HepG2 (cell line): ENCODE measurements around the gene RCBTB1. TPM values are rescaled to one million over a fixed set of nuclear protein-coding genes. Genes with fewer than 3 reads are reported as not detected.

Experiments
- ARNT ChIP-seq: fragments of 450-650 bp; IDR thresholded peaks from 2 replicates; pipeline ENCODE4 v1.6.1; 2017
- ATF2 ChIP-seq: sonication (generic); formaldehyde crosslinking; IDR thresholded peaks from 2 replicates; pipeline ENCODE4 v1.4.0; 2020; ENCODE audit warnings: missing genetic modification reagents
- ATM ChIP-seq: fragments of 450-650 bp; IDR thresholded peaks from 2 replicates; pipeline ENCODE4 v1.7.1; 2017; ENCODE audit warnings: mild to moderate bottlenecking, borderline replicate concordance
- BCL6 ChIP-seq: IDR thresholded peaks from 2 replicates; pipeline ENCODE4 v1.6.1; 2016; ENCODE audit warnings: missing genetic modification reagents, missing compliant biosample characterization
- BRD4 ChIP-seq: sonication (generic); formaldehyde crosslinking; IDR thresholded peaks from 2 replicates; pipeline ENCODE4 v1.4.0; 2020; ENCODE audit warnings: missing genetic modification reagents
- CBX2 ChIP-seq, 2 experiments: fragments of 200-600 bp in 1 of 2; sonication (generic); formaldehyde crosslinking in 1 of 2; IDR thresholded peaks; 2 replicates each; pipeline versions ENCODE4 v1.7.0 to v1.8.1; 2018 to 2022; ENCODE audit warnings: low read depth in 2 of 2, low read length in 1 of 2, mild to moderate bottlenecking in 1 of 2, missing genetic modification reagents in 1 of 2
- CHD2 ChIP-seq: IDR thresholded peaks from 2 replicates; pipeline ENCODE4 v1.6.1; 2011; ENCODE audit warnings: low read depth, low read length, improper control_type of control experiment
- CSRNP2 ChIP-seq: sonication (generic); formaldehyde crosslinking; conservative IDR thresholded peaks from 2 replicates; pipeline ENCODE4 v1.8.0; 2022; ENCODE audit warnings: low read depth, missing genetic modification reagents
- ESRRA ChIP-seq: sonication (generic); formaldehyde crosslinking; IDR thresholded peaks from 2 replicates; pipeline ENCODE4 v1.5.1; 2020; ENCODE audit warnings: mild to moderate bottlenecking, low read depth, missing genetic modification reagents
- FOXP1 ChIP-seq, 2 experiments: fragments of 450-650 bp in 1 of 2; IDR thresholded peaks; 2 replicates each; pipeline ENCODE4 v1.6.1; 2017 to 2018; ENCODE audit warnings: antibody characterized with exemption in 1 of 2
- GMEB2 ChIP-seq: IDR thresholded peaks from 2 replicates; pipeline ENCODE4 v1.6.1; 2016; ENCODE audit warnings: missing biosample characterization, missing genetic modification reagents, low read depth
- ISX ChIP-seq: sonication (generic); formaldehyde crosslinking; conservative IDR thresholded peaks from 2 replicates; pipeline ENCODE4 v1.5.0; 2020; ENCODE audit warnings: missing genetic modification reagents
- MAZ ChIP-seq, 2 experiments: sonication (generic) in 1 of 2; formaldehyde crosslinking in 1 of 2; IDR thresholded peaks; 2 replicates each; pipeline versions ENCODE4 v1.5.0 to v1.6.1; 2012 to 2020; ENCODE audit warnings: low read depth in 2 of 2, mild to moderate bottlenecking in 2 of 2, borderline replicate concordance in 1 of 2, improper control_type of control experiment in 1 of 2, low read length in 1 of 2, missing genetic modification reagents in 1 of 2, moderate library complexity in 1 of 2
- NBN ChIP-seq: fragments of 450-650 bp; conservative IDR thresholded peaks from 2 replicates; pipeline ENCODE4 v1.6.1; 2017
- NFE2L2 ChIP-seq: fragments of 150-350 bp; IDR thresholded peaks from 2 replicates; pipeline ENCODE4 v1.6.1; 2014; ENCODE audit warnings: low read length
- PCBP1 ChIP-seq: fragments of 200-400 bp; formaldehyde crosslinking; IDR thresholded peaks from 2 replicates; pipeline ENCODE4 v1.6.1; 2017; ENCODE audit warnings: mild to moderate bottlenecking, low read depth, low read length, borderline replicate concordance
- PPARG ChIP-seq: conservative IDR thresholded peaks from 2 replicates; pipeline ENCODE4 v1.6.1; 2016; ENCODE audit warnings: missing biosample characterization, missing genetic modification reagents
- RBM22 ChIP-seq: fragments of 200-400 bp; formaldehyde crosslinking; optimal IDR thresholded peaks from 2 replicates; pipeline ENCODE3; 2017; ENCODE audit warnings: mild to moderate bottlenecking, low read length, moderate library complexity
- SMAD3 ChIP-seq: sonication (generic); formaldehyde crosslinking; IDR thresholded peaks from 2 replicates; pipeline ENCODE4 v1.4.0; 2020; ENCODE audit warnings: missing genetic modification reagents
- SOX6 ChIP-seq, 2 experiments: fragments of 450-650 bp in 1 of 2; sonication (generic) in 1 of 2; formaldehyde crosslinking in 1 of 2; IDR thresholded peaks; 2 replicates each; pipeline versions ENCODE4 v1.4.0 to v1.6.1; 2017 to 2020; ENCODE audit warnings: antibody characterized with exemption in 1 of 2, mild to moderate bottlenecking in 1 of 2, missing genetic modification reagents in 1 of 2
- ZNF10 ChIP-seq: sonication (generic); formaldehyde crosslinking; IDR thresholded peaks from 2 replicates; pipeline ENCODE4 v1.4.0; 2020; ENCODE audit warnings: mild to moderate bottlenecking, low read depth, missing genetic modification reagents, borderline replicate concordance
- ZNF180 ChIP-seq: sonication (generic); formaldehyde crosslinking; IDR thresholded peaks from 2 replicates; pipeline ENCODE4 v1.4.0; 2020; ENCODE audit warnings: low read depth, missing genetic modification reagents, borderline replicate concordance
- ZNF33A ChIP-seq: sonication (generic); formaldehyde crosslinking; IDR thresholded peaks from 2 replicates; pipeline ENCODE4 v1.5.1; 2020; ENCODE audit warnings: missing genetic modification reagents, mild to moderate bottlenecking, moderate library complexity, borderline replicate concordance
- ZNF343 ChIP-seq: sonication (generic); formaldehyde crosslinking; IDR thresholded peaks from 2 replicates; pipeline ENCODE4 v1.4.0; 2020; ENCODE audit warnings: mild to moderate bottlenecking, missing genetic modification reagents
- ZSCAN21 ChIP-seq: sonication (generic); formaldehyde crosslinking; IDR thresholded peaks from 2 replicates; pipeline ENCODE4 v1.8.0; 2022; ENCODE audit warnings: mild to moderate bottlenecking, missing genetic modification reagents, moderate library complexity, borderline replicate concordance
- polyA plus RNA-seq, 8 experiments: library from polyadenylated mRNA; depleted of rRNA in 3 of 8; stranded (reverse) in 7 of 8; unstranded in 1 of 8; fragments of >200 nt; fragmentation: Illumina TruSeq in 4 of 8; extraction: Trizol in 4 of 8; gene quantifications; 2 replicates each; pipeline versions ENCODE4 v1.2.1 to v1.2.3, GENCODE V29; 2011 to 2016; ENCODE audit warnings: low read depth in 4 of 8, missing spikeins in 1 of 8, mixed read lengths in 1 of 8; ENCODE audit not compliant: insufficient read depth in 1 of 8
- total RNA-seq, 5 experiments: library from RNA; depleted of rRNA; stranded (reverse); fragments of >200 nt; fragmentation: Illumina TruSeq; extraction: Trizol; gene quantifications; 2 replicates each; pipeline ENCODE4 v1.2.3, GENCODE V29; 2016; ENCODE audit warnings: low read depth in 1 of 5

Gene RCBTB1
- total and polyA plus RNA-seq, 2 of the 13 experiments (the other 11 are each of a cell fraction or from before 2014, with no cell fraction given): 13.4 to 21.6 TPM

- TF ChIP-seq SOX6 (IDR thresholded peaks at IDR 0.05) (no peak), SOX6 (CRISPR knock-in tag; IDR thresholded peaks at IDR 0.05) (0 out of 2 replicates have a peak, but pooled peaks have one; percentile 27), ZNF180 (CRISPR knock-in tag) (no peak), SMAD3 (0 out of 2 replicates have a peak, but pooled peaks have one; percentile 22), NFE2L2 (no peak), BRD4 (CRISPR knock-in tag) (no peak), ZSCAN21 (no peak), RBM22 (no peak), CBX2 (IDR thresholded peaks at IDR 0.05; ENCODE audit: low read depth, low read length) (no peak), CBX2 (CRISPR knock-in tag; IDR thresholded peaks at IDR 0.05; ENCODE audit: low read depth) (no peak), NBN (no peak), PCBP1 (no peak), PPARG (CRISPR knock-in tag) (0 out of 2 replicates have a peak, but pooled peaks have one; percentile 21), ZNF343 (CRISPR knock-in tag) (no peak), ESRRA (CRISPR knock-in tag) (no peak), CSRNP2 (CRISPR knock-in tag) (no peak), FOXP1 (IDR thresholded peaks at IDR 0.05) (no peak), FOXP1 (CRISPR knock-in tag; IDR thresholded peaks at IDR 0.05) (peak; percentile 64; the same call in 1 of the 2 replicates), ATF2 (no peak), MAZ (IDR thresholded peaks at IDR 0.05; ENCODE audit: borderline replicate concordance, low read depth, low read length) (no peak), MAZ (CRISPR knock-in tag; IDR thresholded peaks at IDR 0.05; ENCODE audit: low read depth) (no peak), ATM (no peak), ZNF33A (CRISPR knock-in tag) (no peak), ZNF10 (CRISPR knock-in tag) (no peak), BCL6 (CRISPR knock-in tag) (peak; percentile 57), ARNT (no peak), CHD2 (no peak), GMEB2 (CRISPR knock-in tag) (no peak), ISX (CRISPR knock-in tag) (no peak)
Measured at GRCh38 chr13:49560270-49561061, 24.9 kb downstream of the RCBTB1 start (continued).
